ENCODE data around the gene GJB4.
"Not testable (repeated sequence)": the region's sequence is repeated elsewhere in the genome, so short reads cannot be mapped to it uniquely, and the experiment has no call there.

Gene GJB4

GRCh38 chr1:34787461-34788420, 28.2 kb downstream of the GJB4 start:
- intact Hi-C loops (cut with DNase I): loop anchor here (5.0 kb wide), 1 partner anchor 80 kb away; no protein-coding TSS in a partner anchor
- DNase-seq: peak in 1 of 42 donors; percentile 11

GRCh38 chr1:34790985-34791384, 31.4 kb downstream of the GJB4 start:
- intact Hi-C loops (cut with DNase I): no loop called here
- DNase-seq: peak in 1 of 42 donors; percentile 39

- intact Hi-C loops (cut with DNase I): no loop called here
- DNase-seq: peak in 1 of 42 donors; percentile 29
Measured at GRCh38 chr1:34792424-34792823, 32.9 kb downstream of the GJB4 start.

- DNase-seq: no peak
- intact Hi-C loops (cut with DNase I): no loop called here
Measured at GRCh38 chr1:34792868-34793727, 33.6 kb downstream of the GJB4 start, which contains the start of gene GJA4. GJA4 (plus strand) TSS chr1:34792999; CDS start chr1:34794214, 1,215 bp downstream.

GRCh38 chr1:34794001-34794789, 34.7 kb downstream of the GJB4 start:
- DNase-seq: no peak
- intact Hi-C loops (cut with DNase I): no loop called here

- no peak for DNase-seq
- intact Hi-C loops (cut with DNase I): no loop called here
Measured at GRCh38 chr1:34794790-34795180, 35.2 kb downstream of the GJB4 start.

- intact Hi-C loops (cut with DNase I): no loop called here
- no peak for DNase-seq
Measured at GRCh38 chr1:34795916-34796315, 36.4 kb downstream of the GJB4 start.

GRCh38 chr1:34796990-34797389, 37.5 kb downstream of the GJB4 start:
- intact Hi-C loops (cut with DNase I): no loop called here
- no peak for DNase-seq

- intact Hi-C loops (cut with DNase I): no loop called here
- no peak for DNase-seq
Measured at GRCh38 chr1:34800214-34800613, 40.7 kb downstream of the GJB4 start.

GRCh38 chr1:34803770-34804169, 44.2 kb downstream of the GJB4 start:
- intact Hi-C loops (cut with DNase I): no loop called here
- no peak for DNase-seq

GRCh38 chr1:34806396-34806795, 46.9 kb downstream of the GJB4 start:
- no peak for DNase-seq
- intact Hi-C loops (cut with DNase I): no loop called here

GRCh38 chr1:34808051-34808810, 48.7 kb downstream of the GJB4 start:
- intact Hi-C loops (cut with DNase I): no loop called here
- DNase-seq: no peak

- DNase-seq; intact Hi-C loops (cut with DNase I): not testable (repeated sequence)
Measured at GRCh38 chr1:34810781-34811180, 51.2 kb downstream of the GJB4 start.

Data from head of caudate nucleus (tissue), 42 donors.